Measurements from ENCODE around the gene PYROXD2. TPM values are rescaled to one million over a fixed set of nuclear protein-coding genes. Genes with fewer than 3 reads are reported as not detected.

Gene PYROXD2
- total and polyA plus RNA-seq, 2 experiments from 2014 or later, result 12.1 to 13.8 TPM

DNA sequence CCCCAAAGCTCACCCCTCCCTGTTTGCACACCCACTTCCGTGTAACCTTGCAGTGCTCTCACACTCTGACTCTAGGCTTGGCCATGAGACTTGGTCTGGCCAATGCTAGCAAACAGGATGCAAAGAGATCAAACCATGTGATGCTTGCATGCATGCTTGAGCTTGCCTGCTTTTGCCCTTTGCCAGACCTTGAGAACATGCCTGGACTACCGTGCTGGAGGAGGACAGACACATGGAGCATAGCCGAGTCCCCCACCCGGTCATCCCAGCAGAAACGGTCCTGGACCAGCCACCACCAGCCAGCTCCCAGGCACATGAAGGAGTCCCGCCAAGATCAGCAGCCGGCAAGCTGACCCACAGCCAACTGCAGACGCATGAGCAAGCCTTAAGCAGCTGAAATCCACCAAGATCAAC is 23.4 kb downstream of the PYROXD2 start:
- Histone ChIP-seq H3K9me2 (ENCODE audit: insufficient read depth) (no peaks in the 10 kb centered on the region), H3K36me3 (ENCODE audit: low read depth) (no peaks in the 10 kb centered on the region), H3K4me2 (ENCODE audit: unreplicated experiment) (no peak overlapping the region), H3K4me1 (ENCODE audit: insufficient read depth) (peaks cover 19% of the 10 kb centered on the region; the same call in 1 of the 2 replicates), H3K4me3 (no peak overlapping the region), H3F3A (ENCODE audit: insufficient read depth) (peaks cover 5% of the 10 kb centered on the region; the same call in 1 of the 2 replicates), H3K79me2 (ENCODE audit: insufficient read depth) (no peaks in the 10 kb centered on the region), H3K9me3 (ENCODE audit: low read depth) (no peaks in the 10 kb centered on the region), H3K27me3 (replicated peaks; ENCODE audit: insufficient read depth) (no peaks in the 10 kb centered on the region), H3K27ac (no peak overlapping the region), H4K20me1 (ENCODE audit: insufficient read depth) (no peaks in the 10 kb centered on the region), H2AFZ (no peak overlapping the region), H3K9ac (no peak overlapping the region)
- peak; percentile 73 for DNase-seq
- TF ChIP-seq EZH2phosphoT487 (IDR thresholded peaks at IDR 0.05; ENCODE audit: insufficient read depth, low read depth) (no peak), EZH2 (IDR thresholded peaks at IDR 0.05; ENCODE audit: insufficient read depth, poor library complexity, severe bottlenecking) (no peak)
- in situ Hi-C loops (cut with MboI), result loop anchor here (10.0 kb wide), 1 partner anchor 147 kb away; no protein-coding TSS in a partner anchor
- 14 to 20% methylated on average over 8 of the region's 8 CpGs for WGBS, 2 experiments (ENCODE audit: low coverage in 1 of 2, low lambda C conversion rate in 2 of 2, missing lambda C conversion rate in 2 of 2)

- no peaks in the 10 kb centered on the region for H4K20me1 ChIP-seq (ENCODE audit: insufficient read depth)
- H3K4me2 ChIP-seq (ENCODE audit: unreplicated experiment), result no peak overlapping the region
- H3K36me3 ChIP-seq (ENCODE audit: low read depth), result no peaks in the 10 kb centered on the region
- WGBS, 2 experiments (ENCODE audit: low coverage in 1 of 2, low lambda C conversion rate in 2 of 2, missing lambda C conversion rate in 2 of 2), result 84 to 89% methylated on average over 7 of the region's 7 CpGs
- H3F3A ChIP-seq (ENCODE audit: insufficient read depth), result peaks cover 5% of the 10 kb centered on the region; the same call in 1 of the 2 replicates
- no peaks in the 10 kb centered on the region for H3K9me3 ChIP-seq (ENCODE audit: low read depth)
- H3K27ac ChIP-seq, result no peak overlapping the region
- TF ChIP-seq EZH2phosphoT487 (IDR thresholded peaks at IDR 0.05; ENCODE audit: insufficient read depth, low read depth) (no peak), EZH2 (IDR thresholded peaks at IDR 0.05; ENCODE audit: insufficient read depth, poor library complexity, severe bottlenecking) (no peak)
- H3K9me2 ChIP-seq (ENCODE audit: insufficient read depth), result no peaks in the 10 kb centered on the region
- H3K9ac ChIP-seq, result no peak overlapping the region
- in situ Hi-C loops (cut with MboI), result loop anchor here (10.0 kb wide), 1 partner anchor 146 kb away; no protein-coding TSS in a partner anchor
- H3K79me2 ChIP-seq (ENCODE audit: insufficient read depth), result no peaks in the 10 kb centered on the region
- peaks cover 19% of the 10 kb centered on the region; the same call in 1 of the 2 replicates for H3K4me1 ChIP-seq (ENCODE audit: insufficient read depth)
- H2AFZ ChIP-seq, result no peak overlapping the region
- no peak overlapping the region for H3K4me3 ChIP-seq
- H3K27me3 ChIP-seq (replicated peaks; ENCODE audit: insufficient read depth), result no peaks in the 10 kb centered on the region
- no peak for DNase-seq
Observed at GRCh38 chr10:98391065-98391464, 23.9 kb downstream of the PYROXD2 start.

- H3K27me3 ChIP-seq (replicated peaks; ENCODE audit: insufficient read depth), result no peaks in the 10 kb centered on the region
- DNase-seq, result no peak
- no peaks in the 10 kb centered on the region for H3K79me2 ChIP-seq (ENCODE audit: insufficient read depth)
- in situ Hi-C loops (cut with MboI), result loop anchor here (10.0 kb wide), 1 partner anchor 146 kb away; no protein-coding TSS in a partner anchor
- peaks cover 5% of the 10 kb centered on the region; the same call in 1 of the 2 replicates for H3F3A ChIP-seq (ENCODE audit: insufficient read depth)
- no peaks in the 10 kb centered on the region for H3K9me2 ChIP-seq (ENCODE audit: insufficient read depth)
- H3K27ac ChIP-seq, result no peak overlapping the region
- no peaks in the 10 kb centered on the region for H3K36me3 ChIP-seq (ENCODE audit: low read depth)
- no peak for TF ChIP-seq EZH2phosphoT487 (IDR thresholded peaks at IDR 0.05; ENCODE audit: insufficient read depth, low read depth)
- no peak for TF ChIP-seq EZH2 (IDR thresholded peaks at IDR 0.05; ENCODE audit: insufficient read depth, poor library complexity, severe bottlenecking)
- no peaks in the 10 kb centered on the region for H3K9me3 ChIP-seq (ENCODE audit: low read depth)
- H3K4me3 ChIP-seq, result no peak overlapping the region
- H2AFZ ChIP-seq, result no peak overlapping the region
- WGBS, 2 experiments (ENCODE audit: low coverage in 1 of 2, low lambda C conversion rate in 2 of 2, missing lambda C conversion rate in 2 of 2), result 93 to 95% methylated on average over 4 of the region's 4 CpGs
- peaks cover 19% of the 10 kb centered on the region; the same call in 1 of the 2 replicates for H3K4me1 ChIP-seq (ENCODE audit: insufficient read depth)
- H3K9ac ChIP-seq, result no peak overlapping the region
- no peaks in the 10 kb centered on the region for H4K20me1 ChIP-seq (ENCODE audit: insufficient read depth)
- no peak overlapping the region for H3K4me2 ChIP-seq (ENCODE audit: unreplicated experiment)
Observed at GRCh38 chr10:98390406-98390805, 24.6 kb downstream of the PYROXD2 start.

DNA sequence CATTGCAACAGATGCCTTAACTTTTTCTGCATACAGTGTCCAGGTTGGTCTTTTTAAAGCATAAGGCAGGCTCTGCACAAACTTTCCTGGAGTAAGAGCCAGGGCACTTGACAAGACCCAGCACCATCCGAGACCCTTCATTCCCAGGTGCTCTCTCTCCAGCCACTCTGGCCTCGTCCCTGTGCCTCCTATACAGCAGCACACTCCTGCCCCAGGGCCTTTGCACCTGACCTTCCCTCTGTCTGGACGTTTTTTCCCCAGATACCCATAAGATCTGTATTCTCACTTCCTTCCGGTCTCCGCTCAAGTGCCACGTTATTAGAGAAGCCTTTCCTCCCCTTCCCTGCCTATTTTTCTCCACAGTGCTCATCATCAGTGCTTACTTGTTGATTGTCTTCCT is 25.6 kb downstream of the PYROXD2 start:
- no peak overlapping the region for H3K4me3 ChIP-seq
- no peaks in the 10 kb centered on the region for H4K20me1 ChIP-seq (ENCODE audit: insufficient read depth)
- no peaks in the 10 kb centered on the region for H3F3A ChIP-seq (ENCODE audit: insufficient read depth)
- H3K79me2 ChIP-seq (ENCODE audit: insufficient read depth), result no peaks in the 10 kb centered on the region
- in situ Hi-C loops (cut with MboI), result no loop called here
- H3K27ac ChIP-seq, result no peak overlapping the region
- H3K9me3 ChIP-seq (ENCODE audit: low read depth), result no peaks in the 10 kb centered on the region
- H3K36me3 ChIP-seq (ENCODE audit: low read depth), result no peaks in the 10 kb centered on the region
- H3K4me2 ChIP-seq (ENCODE audit: unreplicated experiment), result no peak overlapping the region
- DNase-seq, result no peak
- H2AFZ ChIP-seq, result no peak overlapping the region
- H3K4me1 ChIP-seq (ENCODE audit: insufficient read depth), result peaks cover 12% of the 10 kb centered on the region; the same call in 1 of the 2 replicates
- no peak overlapping the region for H3K9ac ChIP-seq
- no peaks in the 10 kb centered on the region for H3K27me3 ChIP-seq (replicated peaks; ENCODE audit: insufficient read depth)
- no peak for TF ChIP-seq EZH2 (IDR thresholded peaks at IDR 0.05; ENCODE audit: insufficient read depth, poor library complexity, severe bottlenecking)
- TF ChIP-seq EZH2phosphoT487 (IDR thresholded peaks at IDR 0.05; ENCODE audit: insufficient read depth, low read depth), result no peak
- 90 to 91% methylated on average over 6 of the region's 6 CpGs for WGBS, 2 experiments (ENCODE audit: low coverage in 1 of 2, low lambda C conversion rate in 2 of 2, missing lambda C conversion rate in 2 of 2)
- no peaks in the 10 kb centered on the region for H3K9me2 ChIP-seq (ENCODE audit: insufficient read depth)
